GM21423 (cell line): ENCODE data around the gene PGAM5.
A peak's percentile ranks its signal among the peaks of the same experiment; 100 is the strongest.
"Not testable (repeated sequence)": the region's sequence is repeated elsewhere in the genome, so short reads cannot be mapped to it uniquely, and the experiment has no call there.

Experiments
- ATAC-seq: cut with Tn5 transposase; IDR thresholded peaks from one replicate; pipeline ENCODE4 v1.9.1; 2021; ENCODE audit warnings: mild to moderate bottlenecking, moderate library complexity; ENCODE audit not compliant: unreplicated experiment

PGAM5 gene

GRCh38 chr12:132741620-132742019 lies 31.0 kb downstream of the PGAM5 start:
- no peak for ATAC-seq

- no peak for ATAC-seq
Observed at GRCh38 chr12:132743831-132744230, 33.2 kb downstream of the PGAM5 start.

GRCh38 chr12:132746613-132747012 lies 36.0 kb downstream of the PGAM5 start:
- no peak for ATAC-seq

GRCh38 chr12:132747395-132747794 lies 36.8 kb downstream of the PGAM5 start:
- no peak for ATAC-seq

- ATAC-seq, result no peak
Observed at GRCh38 chr12:132747896-132748295, 37.3 kb downstream of the PGAM5 start.

GRCh38 chr12:132748319-132748718 lies 37.7 kb downstream of the PGAM5 start:
- no peak for ATAC-seq

- ATAC-seq, result not testable (repeated sequence)
Observed at GRCh38 chr12:132753670-132754069, 43.0 kb downstream of the PGAM5 start.

- ATAC-seq, result no peak
Observed at GRCh38 chr12:132754160-132754932, 43.7 kb downstream of the PGAM5 start.

GRCh38 chr12:132758825-132759224 lies 48.2 kb downstream of the PGAM5 start:
- not testable (repeated sequence) for ATAC-seq

GRCh38 chr12:132759359-132759758 lies 48.7 kb downstream of the PGAM5 start:
- no peak for ATAC-seq

GRCh38 chr12:132761032-132761920 lies 50.6 kb downstream of the PGAM5 start, which contains the start of gene ANKLE2:
TSS of gene ANKLE2 (minus strand) at chr12:132761832. CDS start at chr12:132761798, 34 bp downstream.
- peak; percentile 37 for ATAC-seq

GRCh38 chr12:132761921-132762583 lies 51.4 kb downstream of the PGAM5 start:
- peak; percentile 69 for ATAC-seq

- no peak for ATAC-seq
Observed at GRCh38 chr12:132764231-132764630, 53.6 kb downstream of the PGAM5 start.

GRCh38 chr12:132765361-132765760 lies 54.7 kb downstream of the PGAM5 start:
- ATAC-seq, result no peak

GRCh38 chr12:132766380-132767085 lies 55.9 kb downstream of the PGAM5 start:
- no peak for ATAC-seq

GRCh38 chr12:132771126-132771838 lies 60.6 kb downstream of the PGAM5 start:
- no peak for ATAC-seq
